ENCODE results near the gene CHKA. TPM values are rescaled to one million over a fixed set of nuclear protein-coding genes. Genes with fewer than 3 reads are reported as not detected.

The CHKA gene
- total and polyA plus RNA-seq, 9 of the 15 experiments (the other 6 are each of a cell fraction or from before 2014, with no cell fraction given), result 3.6 to 37.0 (median 30.2) TPM

DNA sequence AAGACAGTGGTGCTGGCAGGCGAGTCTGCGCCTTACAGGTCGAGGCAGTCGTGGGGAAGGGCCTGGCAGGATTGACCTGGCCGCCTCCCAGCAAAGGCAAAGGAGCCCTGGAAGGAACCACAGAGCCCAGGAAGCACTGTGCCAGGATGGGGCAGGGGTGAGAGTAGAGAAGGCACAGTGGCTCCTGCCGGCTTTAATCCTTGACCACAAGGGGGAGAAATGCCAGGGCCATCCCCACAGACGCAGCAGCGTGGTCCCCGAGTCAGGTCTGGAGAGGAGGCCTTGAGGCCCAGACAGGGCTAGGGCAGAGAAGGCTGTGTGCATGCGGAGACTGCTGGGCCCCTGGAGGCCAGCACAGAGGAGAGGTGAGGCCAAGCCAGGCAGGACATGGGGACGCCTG is 100.6 kb downstream of the CHKA start (continued):
- TF ChIP-seq, protein P1, sequence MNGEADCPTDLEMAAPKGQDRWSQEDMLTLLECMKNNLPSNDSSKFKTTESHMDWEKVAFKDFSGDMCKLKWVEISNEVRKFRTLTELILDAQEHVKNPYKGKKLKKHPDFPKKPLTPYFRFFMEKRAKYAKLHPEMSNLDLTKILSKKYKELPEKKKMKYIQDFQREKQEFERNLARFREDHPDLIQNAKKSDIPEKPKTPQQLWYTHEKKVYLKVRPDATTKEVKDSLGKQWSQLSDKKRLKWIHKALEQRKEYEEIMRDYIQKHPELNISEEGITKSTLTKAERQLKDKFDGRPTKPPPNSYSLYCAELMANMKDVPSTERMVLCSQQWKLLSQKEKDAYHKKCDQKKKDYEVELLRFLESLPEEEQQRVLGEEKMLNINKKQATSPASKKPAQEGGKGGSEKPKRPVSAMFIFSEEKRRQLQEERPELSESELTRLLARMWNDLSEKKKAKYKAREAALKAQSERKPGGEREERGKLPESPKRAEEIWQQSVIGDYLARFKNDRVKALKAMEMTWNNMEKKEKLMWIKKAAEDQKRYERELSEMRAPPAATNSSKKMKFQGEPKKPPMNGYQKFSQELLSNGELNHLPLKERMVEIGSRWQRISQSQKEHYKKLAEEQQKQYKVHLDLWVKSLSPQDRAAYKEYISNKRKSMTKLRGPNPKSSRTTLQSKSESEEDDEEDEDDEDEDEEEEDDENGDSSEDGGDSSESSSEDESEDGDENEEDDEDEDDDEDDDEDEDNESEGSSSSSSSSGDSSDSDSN (IDR thresholded peaks at IDR 0.05; ENCODE audit: borderline replicate concordance in 1 of 2, low read depth in 2 of 2, low read length in 2 of 2), result no peak
- TF ChIP-seq RBM15 (IDR thresholded peaks at IDR 0.05; ENCODE audit: insufficient read depth, low read length), result no peak

DNA sequence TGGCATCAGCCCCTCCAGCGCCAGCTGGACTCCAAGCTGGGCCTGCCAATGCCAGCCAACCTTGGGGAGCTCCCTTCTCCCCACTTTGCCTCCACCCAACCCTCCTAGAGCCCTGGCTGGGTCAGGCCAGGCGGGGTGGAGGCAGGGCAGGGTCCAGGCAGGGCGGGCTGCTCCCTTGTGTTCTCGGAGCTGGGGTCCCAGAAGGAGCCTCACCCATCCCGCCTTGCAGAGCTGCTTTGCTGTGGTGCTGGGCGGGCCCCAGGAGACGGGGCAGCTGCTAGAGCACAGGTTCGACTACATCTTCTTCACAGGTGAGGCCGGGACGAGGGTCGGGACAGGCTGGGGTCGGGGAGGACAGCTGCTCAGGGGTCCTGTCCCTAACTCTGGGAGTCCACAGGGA is 101.7 kb downstream of the CHKA start:
- intact Hi-C loops (cut with micrococcal nuclease) (no loop called here), in situ Hi-C loops (cut with MboI) (no loop called here)
- no peaks in the 10 kb centered on the region for H3K9me1 ChIP-seq (ENCODE audit: control insufficient read depth, insufficient read depth, low read length)
- H2AFZ ChIP-seq (ENCODE audit: low read depth, low read length), result no peak overlapping the region
- H3K4me2 ChIP-seq (ENCODE audit: insufficient read depth, low read length), result no peak overlapping the region
- H3K27ac ChIP-seq (ENCODE audit: extremely low read depth, low read depth, low read length), result no peak overlapping the region
- no peaks in the 10 kb centered on the region for H3K9me3 ChIP-seq (replicated peaks; ENCODE audit: control insufficient read depth, insufficient read depth, low read depth, low read length)
- no peak overlapping the region; a peak in 1 of 4 replicates for H3K9ac ChIP-seq (ENCODE audit: insufficient read depth in 1 of 2, low read depth in 2 of 2, low read length in 2 of 2)
- ChIA-PET CTCF (ENCODE audit: low intra/inter-chr PET ratio) (no interaction called here), POLR2A (interaction anchor here (0.7 kb wide), 1 partner anchor 24 kb away, joined by 3 read pairs; no protein-coding TSS in a partner anchor)
- H3K4me3 ChIP-seq, result no peak overlapping the region
- no peaks in the 10 kb centered on the region for H3K36me3 ChIP-seq (ENCODE audit: control insufficient read depth, insufficient read depth, low read length)
- H3K79me2 ChIP-seq (ENCODE audit: control insufficient read depth, insufficient read depth, low read length), result no peaks in the 10 kb centered on the region
- ATAC-seq (no peak), FAIRE-seq (no peak), DNase-seq (ENCODE audit: extremely low read depth in 1 of 4, low spot score in 3 of 4) (no peak)
- peaks cover 0 to 62% of the 10 kb centered on the region in 2 experiments; a peak in 2 of 5 replicates for H3K4me1 ChIP-seq (replicated peaks in 1 of 2; ENCODE audit: control insufficient read depth in 2 of 2, insufficient read depth in 2 of 2, low read length in 2 of 2)
- no TSS peak for BruUV-seq (replicated peaks)
- 12% methylated on average over 9 of the region's 12 CpGs for WGBS (ENCODE audit: insufficient coverage, low coverage, missing lambda C conversion rate)
- no peaks in the 10 kb centered on the region for H4K20me1 ChIP-seq (replicated peaks; ENCODE audit: control insufficient read depth, insufficient read depth, low read length)
- H3K27me3 ChIP-seq (ENCODE audit: control insufficient read depth in 2 of 2, insufficient read depth in 2 of 2, low read length in 2 of 2), result no peaks in the 10 kb centered on the region
- TF ChIP-seq, protein P2, sequence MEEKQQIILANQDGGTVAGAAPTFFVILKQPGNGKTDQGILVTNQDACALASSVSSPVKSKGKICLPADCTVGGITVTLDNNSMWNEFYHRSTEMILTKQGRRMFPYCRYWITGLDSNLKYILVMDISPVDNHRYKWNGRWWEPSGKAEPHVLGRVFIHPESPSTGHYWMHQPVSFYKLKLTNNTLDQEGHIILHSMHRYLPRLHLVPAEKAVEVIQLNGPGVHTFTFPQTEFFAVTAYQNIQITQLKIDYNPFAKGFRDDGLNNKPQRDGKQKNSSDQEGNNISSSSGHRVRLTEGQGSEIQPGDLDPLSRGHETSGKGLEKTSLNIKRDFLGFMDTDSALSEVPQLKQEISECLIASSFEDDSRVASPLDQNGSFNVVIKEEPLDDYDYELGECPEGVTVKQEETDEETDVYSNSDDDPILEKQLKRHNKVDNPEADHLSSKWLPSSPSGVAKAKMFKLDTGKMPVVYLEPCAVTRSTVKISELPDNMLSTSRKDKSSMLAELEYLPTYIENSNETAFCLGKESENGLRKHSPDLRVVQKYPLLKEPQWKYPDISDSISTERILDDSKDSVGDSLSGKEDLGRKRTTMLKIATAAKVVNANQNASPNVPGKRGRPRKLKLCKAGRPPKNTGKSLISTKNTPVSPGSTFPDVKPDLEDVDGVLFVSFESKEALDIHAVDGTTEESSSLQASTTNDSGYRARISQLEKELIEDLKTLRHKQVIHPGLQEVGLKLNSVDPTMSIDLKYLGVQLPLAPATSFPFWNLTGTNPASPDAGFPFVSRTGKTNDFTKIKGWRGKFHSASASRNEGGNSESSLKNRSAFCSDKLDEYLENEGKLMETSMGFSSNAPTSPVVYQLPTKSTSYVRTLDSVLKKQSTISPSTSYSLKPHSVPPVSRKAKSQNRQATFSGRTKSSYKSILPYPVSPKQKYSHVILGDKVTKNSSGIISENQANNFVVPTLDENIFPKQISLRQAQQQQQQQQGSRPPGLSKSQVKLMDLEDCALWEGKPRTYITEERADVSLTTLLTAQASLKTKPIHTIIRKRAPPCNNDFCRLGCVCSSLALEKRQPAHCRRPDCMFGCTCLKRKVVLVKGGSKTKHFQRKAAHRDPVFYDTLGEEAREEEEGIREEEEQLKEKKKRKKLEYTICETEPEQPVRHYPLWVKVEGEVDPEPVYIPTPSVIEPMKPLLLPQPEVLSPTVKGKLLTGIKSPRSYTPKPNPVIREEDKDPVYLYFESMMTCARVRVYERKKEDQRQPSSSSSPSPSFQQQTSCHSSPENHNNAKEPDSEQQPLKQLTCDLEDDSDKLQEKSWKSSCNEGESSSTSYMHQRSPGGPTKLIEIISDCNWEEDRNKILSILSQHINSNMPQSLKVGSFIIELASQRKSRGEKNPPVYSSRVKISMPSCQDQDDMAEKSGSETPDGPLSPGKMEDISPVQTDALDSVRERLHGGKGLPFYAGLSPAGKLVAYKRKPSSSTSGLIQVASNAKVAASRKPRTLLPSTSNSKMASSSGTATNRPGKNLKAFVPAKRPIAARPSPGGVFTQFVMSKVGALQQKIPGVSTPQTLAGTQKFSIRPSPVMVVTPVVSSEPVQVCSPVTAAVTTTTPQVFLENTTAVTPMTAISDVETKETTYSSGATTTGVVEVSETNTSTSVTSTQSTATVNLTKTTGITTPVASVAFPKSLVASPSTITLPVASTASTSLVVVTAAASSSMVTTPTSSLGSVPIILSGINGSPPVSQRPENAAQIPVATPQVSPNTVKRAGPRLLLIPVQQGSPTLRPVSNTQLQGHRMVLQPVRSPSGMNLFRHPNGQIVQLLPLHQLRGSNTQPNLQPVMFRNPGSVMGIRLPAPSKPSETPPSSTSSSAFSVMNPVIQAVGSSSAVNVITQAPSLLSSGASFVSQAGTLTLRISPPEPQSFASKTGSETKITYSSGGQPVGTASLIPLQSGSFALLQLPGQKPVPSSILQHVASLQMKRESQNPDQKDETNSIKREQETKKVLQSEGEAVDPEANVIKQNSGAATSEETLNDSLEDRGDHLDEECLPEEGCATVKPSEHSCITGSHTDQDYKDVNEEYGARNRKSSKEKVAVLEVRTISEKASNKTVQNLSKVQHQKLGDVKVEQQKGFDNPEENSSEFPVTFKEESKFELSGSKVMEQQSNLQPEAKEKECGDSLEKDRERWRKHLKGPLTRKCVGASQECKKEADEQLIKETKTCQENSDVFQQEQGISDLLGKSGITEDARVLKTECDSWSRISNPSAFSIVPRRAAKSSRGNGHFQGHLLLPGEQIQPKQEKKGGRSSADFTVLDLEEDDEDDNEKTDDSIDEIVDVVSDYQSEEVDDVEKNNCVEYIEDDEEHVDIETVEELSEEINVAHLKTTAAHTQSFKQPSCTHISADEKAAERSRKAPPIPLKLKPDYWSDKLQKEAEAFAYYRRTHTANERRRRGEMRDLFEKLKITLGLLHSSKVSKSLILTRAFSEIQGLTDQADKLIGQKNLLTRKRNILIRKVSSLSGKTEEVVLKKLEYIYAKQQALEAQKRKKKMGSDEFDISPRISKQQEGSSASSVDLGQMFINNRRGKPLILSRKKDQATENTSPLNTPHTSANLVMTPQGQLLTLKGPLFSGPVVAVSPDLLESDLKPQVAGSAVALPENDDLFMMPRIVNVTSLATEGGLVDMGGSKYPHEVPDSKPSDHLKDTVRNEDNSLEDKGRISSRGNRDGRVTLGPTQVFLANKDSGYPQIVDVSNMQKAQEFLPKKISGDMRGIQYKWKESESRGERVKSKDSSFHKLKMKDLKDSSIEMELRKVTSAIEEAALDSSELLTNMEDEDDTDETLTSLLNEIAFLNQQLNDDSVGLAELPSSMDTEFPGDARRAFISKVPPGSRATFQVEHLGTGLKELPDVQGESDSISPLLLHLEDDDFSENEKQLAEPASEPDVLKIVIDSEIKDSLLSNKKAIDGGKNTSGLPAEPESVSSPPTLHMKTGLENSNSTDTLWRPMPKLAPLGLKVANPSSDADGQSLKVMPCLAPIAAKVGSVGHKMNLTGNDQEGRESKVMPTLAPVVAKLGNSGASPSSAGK (IDR thresholded peaks at IDR 0.05), result no peak
- TF ChIP-seq PHF8 (IDR thresholded peaks at IDR 0.05; ENCODE audit: borderline replicate concordance, low read length) (no peak), ZNF41 (CRISPR knock-in tag; conservative IDR thresholded peaks at IDR 0.05) (no peak), ZBTB17 (CRISPR knock-in tag; IDR thresholded peaks at IDR 0.05) (no peak), MXI1 (IDR thresholded peaks at IDR 0.05; ENCODE audit: low read depth, low read length) (no peak)
